Glomerular endothelial cell (primary cell): Measurements from ENCODE around the gene IP6K1. TPM values are rescaled to one million over a fixed set of nuclear protein-coding genes. Genes with fewer than 3 reads are reported as not detected.
"Not testable (repeated sequence)": the region's sequence is repeated elsewhere in the genome, so short reads cannot be mapped to it uniquely, and the experiment has no call there.

ENCODE experiments used
- DNase-seq: peaks from one replicate; pipeline ENCODE4 v3.0.0-alpha.2; 2011; ENCODE audit warnings: low read depth, low spot score; ENCODE audit errors: extremely low read depth
- total RNA-seq: library from RNA; depleted of rRNA; stranded (reverse); fragments of >200 nt; gene quantifications from 2 replicates; pipeline ENCODE4 v1.2.3, GENCODE V29; 2015

IP6K1 gene
- total RNA-seq, 1 donor from 2014 or later, result 59.3 TPM

- DNase-seq, result not testable (repeated sequence)
Measured at GRCh38 chr3:49694409-49695070, 91.8 kb downstream of the IP6K1 start.

DNA sequence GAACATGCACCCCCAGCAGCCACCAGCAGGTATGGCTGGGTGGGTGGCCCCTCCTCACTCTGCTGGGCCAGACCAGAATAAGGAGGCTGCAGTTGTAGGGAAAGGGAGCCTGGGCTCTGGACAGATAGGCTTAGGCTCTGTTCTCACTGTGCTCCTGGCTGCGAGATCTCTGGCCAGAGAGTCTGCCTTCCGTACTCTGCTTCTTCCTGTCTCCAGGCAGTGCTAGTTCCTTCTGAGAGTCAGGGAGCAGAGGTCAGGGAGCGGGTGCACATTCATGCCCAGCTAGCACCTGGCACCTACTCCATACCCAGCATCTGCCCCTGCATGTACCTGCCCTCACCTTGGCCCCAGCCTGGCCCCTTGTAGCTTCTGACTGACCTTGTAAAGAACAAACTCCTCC, 94.9 kb downstream of the IP6K1 start:
- not testable (repeated sequence) for DNase-seq

DNA sequence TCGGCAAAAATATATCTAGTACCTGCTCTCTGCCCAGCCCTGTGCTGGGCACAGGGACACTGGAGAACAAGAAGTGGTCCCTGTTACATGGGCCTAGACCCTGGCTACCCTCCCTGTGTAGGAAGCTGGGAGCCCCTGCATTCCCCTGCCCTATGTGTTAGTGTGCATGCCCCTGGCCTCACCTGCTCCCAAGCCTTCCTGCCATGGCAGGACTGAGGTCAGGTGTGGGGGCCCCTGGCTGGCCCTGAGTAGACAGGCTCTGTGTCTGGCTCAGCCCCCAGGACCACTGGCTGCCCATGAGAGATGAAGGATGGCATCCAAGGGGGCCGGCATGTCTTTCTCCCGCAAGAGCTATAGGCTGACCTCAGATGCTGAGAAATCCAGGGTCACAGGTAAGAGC, 95.5 kb downstream of the IP6K1 start:
- DNase-seq, result not testable (repeated sequence)

- DNase-seq, result not testable (repeated sequence)
Measured at GRCh38 chr3:49689908-49690624, 96.3 kb downstream of the IP6K1 start.

DNA sequence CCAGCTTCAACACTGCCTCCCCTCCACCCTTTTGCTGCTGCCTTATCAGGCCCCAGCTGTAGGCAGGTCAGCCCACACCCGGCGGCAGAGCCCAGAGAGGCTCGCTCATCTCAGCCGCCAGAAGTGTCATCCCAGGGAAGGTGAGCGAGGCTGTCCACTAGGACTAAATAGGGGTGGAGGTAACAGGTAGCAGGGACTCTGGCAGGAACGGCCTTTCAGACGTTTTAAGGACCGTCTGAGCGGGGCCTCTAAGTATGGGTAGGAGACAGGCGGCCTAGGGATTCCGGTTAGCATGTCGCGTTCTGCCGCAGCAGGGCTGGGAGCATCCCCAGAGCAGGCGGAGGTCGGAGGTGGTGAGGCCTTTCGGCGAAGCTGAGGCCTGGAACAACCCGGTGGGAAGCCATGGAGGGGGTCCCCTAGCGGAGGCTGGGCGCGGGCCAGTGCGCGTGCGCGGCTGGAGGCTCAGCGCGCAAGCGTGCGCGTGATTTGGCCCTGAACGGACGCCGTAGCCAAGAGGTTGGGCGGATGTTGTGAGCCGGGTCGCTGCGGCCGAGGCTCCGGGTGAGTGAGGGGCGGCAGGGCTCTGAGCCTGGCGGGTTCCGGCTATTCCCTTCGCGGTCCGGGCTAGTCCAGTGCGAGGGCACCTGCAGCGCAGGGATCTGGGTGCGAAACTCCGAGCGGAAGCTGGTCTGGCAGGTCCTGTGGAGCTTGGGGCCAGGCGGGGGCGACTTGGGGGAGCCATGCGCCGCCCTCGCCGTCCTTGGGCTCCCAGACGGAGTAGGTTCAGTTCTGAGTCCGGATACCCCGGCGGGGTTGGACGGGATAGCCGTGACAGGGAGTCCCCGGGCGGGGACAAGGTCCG, 97.1 kb downstream of the IP6K1 start, which contains the start of the genes MST1 and RNF123:
Gene MST1 (minus strand): TSS at position 429 of the 862 bp plus-strand sequence. CDS start 783 bp downstream, outside the sequence.
Gene RNF123 (plus strand): TSS at position 512 of the 862 bp plus-strand sequence. CDS start 1,609 bp downstream, outside the sequence.
- peak; percentile 45 for DNase-seq

- DNase-seq, result not testable (repeated sequence)
Measured at GRCh38 chr3:49688338-49689045, 97.8 kb downstream of the IP6K1 start.

- not testable (repeated sequence) for DNase-seq
Measured at GRCh38 chr3:49687424-49687795, 98.9 kb downstream of the IP6K1 start.

- not testable (repeated sequence) for DNase-seq
Measured at GRCh38 chr3:49686769-49687423, 99.4 kb downstream of the IP6K1 start.

- not testable (repeated sequence) for DNase-seq
Measured at GRCh38 chr3:49686346-49686745, 100.0 kb downstream of the IP6K1 start.

- DNase-seq, result not testable (repeated sequence)
Measured at GRCh38 chr3:49685846-49686245, 100.5 kb downstream of the IP6K1 start.

DNA sequence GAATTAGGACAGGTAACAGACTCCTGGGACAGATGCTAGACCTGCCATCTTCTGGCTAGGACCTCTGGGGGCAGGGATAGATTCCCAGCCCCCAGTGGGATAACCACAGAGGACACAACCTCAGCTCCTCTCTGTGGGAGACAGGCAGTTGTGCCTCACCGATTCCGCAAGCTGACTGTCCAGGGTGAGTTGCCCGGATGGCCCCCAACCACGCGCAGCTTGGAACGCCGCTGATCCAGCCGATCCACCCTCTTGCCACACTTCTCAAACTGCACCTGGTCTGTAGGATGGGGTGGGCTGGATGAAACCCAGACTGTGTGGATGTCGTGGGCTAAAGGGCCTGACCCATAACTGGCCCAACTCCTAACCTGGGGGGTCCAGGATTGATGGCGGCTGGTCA, 101.2 kb downstream of the IP6K1 start:
- DNase-seq, result not testable (repeated sequence)

- not testable (repeated sequence) for DNase-seq
Measured at GRCh38 chr3:49684453-49684852, 101.9 kb downstream of the IP6K1 start.

- no peak for DNase-seq
Measured at GRCh38 chr3:49683162-49683561, 103.2 kb downstream of the IP6K1 start.

GRCh38 chr3:49681543-49681942, 104.8 kb downstream of the IP6K1 start:
- DNase-seq, result no peak

DNA sequence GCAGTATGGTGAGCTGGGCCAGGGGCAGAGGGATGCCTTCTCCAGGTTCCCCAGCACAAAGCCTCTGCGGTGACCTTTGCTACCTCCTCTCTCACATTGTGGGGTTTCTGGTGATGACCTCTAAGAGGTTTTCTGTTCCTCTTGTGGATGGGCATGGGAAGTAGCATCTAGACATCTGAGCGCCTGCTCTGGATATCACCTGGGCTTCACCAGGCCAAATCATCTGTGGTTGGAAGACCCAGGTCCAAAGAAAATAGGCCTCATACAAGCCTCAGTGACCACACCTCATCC, 105.2 kb downstream of the IP6K1 start:
- no peak for DNase-seq

GRCh38 chr3:49680493-49681231, 105.7 kb downstream of the IP6K1 start:
- no peak for DNase-seq

- DNase-seq, result no peak
Measured at GRCh38 chr3:49675912-49676311, 110.4 kb downstream of the IP6K1 start.

GRCh38 chr3:49674497-49674983, 111.8 kb downstream of the IP6K1 start:
- DNase-seq, result no peak
